ENCODE results near the gene SMARCC1.
A peak's percentile ranks its signal among the peaks of the same experiment; 100 is the strongest.

Gene SMARCC1

DNA sequence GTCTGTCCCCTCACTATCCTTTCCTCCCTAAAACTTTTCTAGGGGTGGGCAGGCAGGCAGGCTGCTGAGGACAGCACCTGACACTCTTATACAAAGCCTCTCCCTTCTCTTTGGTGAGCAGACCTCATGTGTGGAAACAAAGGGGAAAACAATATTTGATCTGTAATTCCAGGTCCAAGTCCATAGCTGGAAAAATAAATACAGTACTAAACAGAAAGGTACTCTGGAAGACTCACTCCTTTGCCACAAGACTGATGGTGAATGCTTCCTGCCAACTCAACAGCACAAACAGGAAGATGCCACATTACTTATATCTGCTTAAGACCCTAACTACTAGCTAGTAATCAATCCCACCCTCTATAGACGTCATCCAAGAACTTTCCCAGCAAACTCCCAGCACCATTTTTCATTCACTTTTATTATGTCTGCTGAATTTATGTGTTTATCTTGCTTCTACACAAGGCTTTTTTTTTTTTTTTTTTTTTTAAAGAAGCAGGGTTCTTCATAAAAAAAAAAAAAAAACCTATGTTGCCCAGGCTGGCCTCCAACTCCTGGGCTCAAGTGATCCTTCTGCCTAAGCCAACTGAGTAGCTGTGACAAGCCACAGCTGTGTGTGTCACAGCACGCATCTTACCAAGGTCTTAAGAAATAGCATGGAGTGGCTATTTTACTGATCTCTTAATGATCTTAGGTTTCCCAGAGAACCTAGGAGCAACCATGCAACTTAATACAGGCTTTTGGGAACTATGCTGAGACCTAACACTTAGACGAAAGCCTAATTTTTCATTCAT lies 158.8 kb downstream of the SMARCC1 start:
- H3K4me3 ChIP-seq (ENCODE audit: low read length) = no peak overlapping the region
- DNase-seq (ENCODE audit: low read depth) = no peak
- TF ChIP-seq, protein P1, sequence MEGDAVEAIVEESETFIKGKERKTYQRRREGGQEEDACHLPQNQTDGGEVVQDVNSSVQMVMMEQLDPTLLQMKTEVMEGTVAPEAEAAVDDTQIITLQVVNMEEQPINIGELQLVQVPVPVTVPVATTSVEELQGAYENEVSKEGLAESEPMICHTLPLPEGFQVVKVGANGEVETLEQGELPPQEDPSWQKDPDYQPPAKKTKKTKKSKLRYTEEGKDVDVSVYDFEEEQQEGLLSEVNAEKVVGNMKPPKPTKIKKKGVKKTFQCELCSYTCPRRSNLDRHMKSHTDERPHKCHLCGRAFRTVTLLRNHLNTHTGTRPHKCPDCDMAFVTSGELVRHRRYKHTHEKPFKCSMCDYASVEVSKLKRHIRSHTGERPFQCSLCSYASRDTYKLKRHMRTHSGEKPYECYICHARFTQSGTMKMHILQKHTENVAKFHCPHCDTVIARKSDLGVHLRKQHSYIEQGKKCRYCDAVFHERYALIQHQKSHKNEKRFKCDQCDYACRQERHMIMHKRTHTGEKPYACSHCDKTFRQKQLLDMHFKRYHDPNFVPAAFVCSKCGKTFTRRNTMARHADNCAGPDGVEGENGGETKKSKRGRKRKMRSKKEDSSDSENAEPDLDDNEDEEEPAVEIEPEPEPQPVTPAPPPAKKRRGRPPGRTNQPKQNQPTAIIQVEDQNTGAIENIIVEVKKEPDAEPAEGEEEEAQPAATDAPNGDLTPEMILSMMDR (conservative IDR thresholded peaks at IDR 0.05; ENCODE audit: low read length) = no peak

DNA sequence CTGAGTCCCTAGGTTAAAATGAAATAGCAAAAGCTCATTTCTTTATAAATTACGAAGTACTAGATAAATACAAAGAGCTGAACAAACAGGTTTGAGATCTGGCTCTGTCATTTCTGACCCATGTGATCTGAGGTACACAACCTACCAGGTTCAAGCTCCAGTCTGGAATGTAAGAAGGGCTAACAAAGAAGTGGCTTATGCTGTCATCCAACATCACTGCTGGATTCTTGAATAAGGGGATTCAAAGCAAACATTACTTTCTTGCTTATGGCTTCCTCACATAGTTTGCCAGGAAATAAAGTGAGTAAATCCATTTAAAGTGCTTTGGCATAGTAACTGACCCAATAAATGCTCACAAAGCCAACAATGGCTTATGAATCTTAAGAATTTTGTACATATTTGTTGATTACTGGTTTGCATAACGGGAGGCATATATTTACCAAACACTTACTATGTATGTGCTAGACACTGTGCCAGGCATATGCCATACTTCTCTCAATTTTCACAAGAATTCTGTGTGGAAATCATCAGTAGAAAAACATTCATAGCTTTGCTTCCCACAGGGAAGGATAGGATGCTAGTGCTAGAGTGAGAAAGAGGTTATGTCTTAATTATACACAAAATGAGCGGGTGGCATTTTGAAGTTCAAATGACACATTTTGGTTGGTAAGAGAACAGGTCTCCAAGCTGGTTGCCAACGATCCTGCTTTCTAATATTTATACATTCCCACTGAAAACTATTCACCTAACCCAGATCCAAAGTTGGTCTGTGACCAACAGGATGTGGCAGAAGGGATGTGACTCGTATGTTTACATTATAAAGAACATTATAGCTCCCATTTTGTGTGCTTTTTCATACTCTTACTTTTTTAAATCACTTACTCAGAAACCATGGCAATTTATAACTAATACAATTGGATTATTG lies 164.3 kb downstream of the SMARCC1 start:
- no peak for DNase-seq (ENCODE audit: low read depth)
- H3K4me3 ChIP-seq (ENCODE audit: low read length) = no peak overlapping the region
- TF ChIP-seq, protein P1 (conservative IDR thresholded peaks at IDR 0.05; ENCODE audit: low read length) = no peak

DNA sequence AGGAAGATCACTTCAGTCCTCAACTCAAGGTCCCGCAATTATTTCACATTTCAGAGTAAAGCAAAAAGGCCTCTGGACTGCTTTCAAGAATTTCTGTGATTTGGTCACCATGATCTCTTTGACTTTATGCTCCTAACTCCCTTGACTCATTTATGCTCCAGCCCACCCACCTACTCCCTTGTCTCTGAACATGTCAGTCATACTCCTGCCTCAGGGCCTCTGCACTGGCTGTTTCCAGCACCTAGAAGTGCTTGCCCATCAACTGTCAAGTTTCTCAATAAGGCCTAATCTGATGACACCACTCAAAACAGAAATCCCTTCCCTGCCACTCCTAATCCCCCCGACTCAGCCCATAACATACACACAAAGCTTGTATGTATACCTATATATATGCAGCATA lies 166.9 kb downstream of the SMARCC1 start:
- no peak for DNase-seq (ENCODE audit: low read depth)
- TF ChIP-seq, protein P1 (conservative IDR thresholded peaks at IDR 0.05; ENCODE audit: low read length) = no peak
- no peak overlapping the region for H3K4me3 ChIP-seq (ENCODE audit: low read length)

DNA sequence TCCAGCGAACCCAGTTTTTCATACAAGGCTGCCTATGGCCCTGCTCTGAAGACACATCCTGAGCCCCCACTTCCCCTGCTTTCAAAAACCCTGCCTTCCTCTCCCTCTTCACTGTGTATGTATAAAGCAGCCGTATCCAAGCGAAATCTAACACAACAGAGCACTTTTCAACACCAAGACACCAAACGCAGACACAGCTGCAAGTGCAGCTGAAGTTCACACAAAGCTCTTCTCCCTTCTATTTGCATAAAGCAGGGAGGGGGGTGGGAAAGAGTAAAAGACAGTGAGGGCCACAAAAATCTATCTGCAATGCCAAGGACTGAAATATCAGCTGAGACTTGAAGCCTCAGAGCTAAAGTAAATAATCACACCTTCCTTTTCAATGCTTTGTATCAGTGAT lies 168.0 kb downstream of the SMARCC1 start:
- TF ChIP-seq, protein P1 (conservative IDR thresholded peaks at IDR 0.05; ENCODE audit: low read length) = no peak
- DNase-seq (ENCODE audit: low read depth) = no peak
- no peak overlapping the region for H3K4me3 ChIP-seq (ENCODE audit: low read length)

DNA sequence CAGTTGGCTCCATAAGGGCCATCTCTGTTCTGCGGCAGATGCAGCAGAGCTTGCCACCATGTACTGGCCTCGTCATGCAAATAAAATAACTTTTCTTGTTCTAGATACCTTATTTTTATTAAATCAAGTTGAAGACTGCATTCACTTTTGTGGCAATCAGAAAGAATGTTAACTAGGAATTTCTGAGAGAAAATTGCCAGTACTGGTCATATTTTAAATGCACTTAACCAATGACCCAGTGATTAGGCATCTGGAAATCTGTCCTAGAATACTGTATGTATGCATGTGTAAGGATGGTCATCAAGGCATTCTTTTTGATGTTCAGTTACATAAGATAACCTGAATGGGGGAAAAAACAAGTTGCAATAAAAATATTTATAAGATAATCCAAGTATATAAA lies 168.8 kb downstream of the SMARCC1 start:
- TF ChIP-seq, protein P1 (conservative IDR thresholded peaks at IDR 0.05; ENCODE audit: low read length) = no peak
- DNase-seq (ENCODE audit: low read depth) = peak; percentile 7
- H3K4me3 ChIP-seq (ENCODE audit: low read length) = no peak overlapping the region

DNA sequence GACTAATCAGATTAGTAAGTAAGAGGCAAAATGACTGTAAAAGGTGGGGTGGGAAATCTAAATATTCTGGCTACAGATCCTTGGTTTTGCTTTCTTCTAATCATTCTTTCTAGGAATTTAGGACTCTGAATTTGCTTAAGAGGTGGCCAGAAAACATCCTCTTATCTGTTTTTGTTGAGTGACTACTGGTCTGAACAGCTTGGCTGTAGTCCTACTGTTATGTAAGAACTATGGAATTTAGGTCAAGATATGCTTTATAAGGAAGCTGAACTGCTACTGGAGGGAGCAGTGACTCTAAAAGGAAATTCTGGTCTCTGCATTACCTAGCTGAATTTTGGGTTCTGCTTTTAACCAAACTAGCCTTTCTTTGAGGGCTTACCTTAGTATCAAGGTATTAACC lies 169.5 kb downstream of the SMARCC1 start:
- no peak overlapping the region for H3K4me3 ChIP-seq (ENCODE audit: low read length)
- DNase-seq (ENCODE audit: low read depth) = peak; percentile 75
- TF ChIP-seq, protein P1 (conservative IDR thresholded peaks at IDR 0.05; ENCODE audit: low read length) = no peak

Measured in AG10803 (cell line).